OCI-LY1 (cell line): ENCODE results near the gene CTNNA3.

Experiments
- H2AFZ ChIP-seq: fragments of 200-600 bp; sonication (generic), shearing (Covaris generic); 2 replicates; pipeline ENCODE4 v1.6.0; 2014; ENCODE audit warnings: antibody characterized with exemption, mild to moderate bottlenecking, low read length
- H3F3A ChIP-seq: fragments of 200-600 bp; sonication (generic), shearing (Covaris generic); 2 replicates; pipeline ENCODE4 v1.6.0; 2014; ENCODE audit warnings: mild to moderate bottlenecking, antibody characterized with exemption, low read length, moderate library complexity; ENCODE audit not compliant: insufficient read depth
- H3K27ac ChIP-seq: fragments of 200-600 bp; sonication (generic); 2 replicates; pipeline ENCODE4 v1.5.1; 2014; ENCODE audit warnings: low read length, mixed run types, mild to moderate bottlenecking, low read depth; ENCODE audit not compliant: poor library complexity, severe bottlenecking
- H3K27me3 ChIP-seq: fragments of 200-600 bp; sonication (generic); 2 replicates; pipeline ENCODE4 v1.6.0; 2014; ENCODE audit warnings: antibody characterized with exemption, mild to moderate bottlenecking, low read length, moderate library complexity; ENCODE audit not compliant: insufficient read depth
- H3K36me3 ChIP-seq: fragments of 200-600 bp; sonication (generic); 2 replicates; pipeline ENCODE4 v1.6.1; 2014; ENCODE audit warnings: mild to moderate bottlenecking, antibody characterized with exemption, low read length, moderate library complexity, mixed read lengths; ENCODE audit not compliant: insufficient read depth
- H3K4me1 ChIP-seq: fragments of 200-600 bp; sonication (generic); 2 replicates; pipeline ENCODE4 v1.5.1; 2014; ENCODE audit warnings: mild to moderate bottlenecking, low read length, moderate library complexity; ENCODE audit not compliant: insufficient read depth, severe bottlenecking
- H3K4me2 ChIP-seq: fragments of 200-600 bp; sonication (generic), shearing (Covaris generic); 2 replicates; pipeline ENCODE4 v1.6.1; 2014; ENCODE audit warnings: low read length
- H3K4me3 ChIP-seq: fragments of 200-600 bp; sonication (generic); 2 replicates; pipeline ENCODE4 v1.5.1; 2014; ENCODE audit warnings: low read length, low read depth, mild to moderate bottlenecking, mixed read lengths; ENCODE audit not compliant: poor library complexity, severe bottlenecking
- H3K79me2 ChIP-seq: fragments of 200-600 bp; shearing (Covaris generic); 2 replicates; pipeline ENCODE4 v1.6.1; 2016; ENCODE audit warnings: mixed run types, low read length, mixed read lengths; ENCODE audit not compliant: insufficient read depth
- H3K9ac ChIP-seq: fragments of 200-600 bp; sonication (generic), shearing (Covaris generic); 2 replicates; pipeline ENCODE4 v1.6.1; 2014; ENCODE audit warnings: mild to moderate bottlenecking, low read length, mixed read lengths
- H3K9me2 ChIP-seq: fragments of 200-600 bp; sonication (generic), shearing (Covaris generic); 2 replicates; pipeline ENCODE4 v1.6.1; 2014; ENCODE audit warnings: low read depth, mild to moderate bottlenecking, low read length, mixed read lengths
- H3K9me3 ChIP-seq: fragments of 200-600 bp; shearing (Covaris generic); 2 replicates; pipeline ENCODE4 v1.6.1; 2014; ENCODE audit warnings: low read length, mixed read lengths
- H4K20me1 ChIP-seq: fragments of 200-600 bp; sonication (generic), shearing (Covaris generic); 2 replicates; pipeline ENCODE4 v1.6.0; 2016; ENCODE audit warnings: mild to moderate bottlenecking, low read length; ENCODE audit not compliant: insufficient read depth
- EZH2 ChIP-seq: fragments of 200-600 bp; sonication (generic), shearing (Covaris generic); IDR thresholded peaks from 2 replicates; pipeline ENCODE4 v1.8.0; 2017; ENCODE audit warnings: borderline replicate concordance, mixed run types, mild to moderate bottlenecking, antibody characterized with exemption, low read length, moderate library complexity, mixed read lengths
- TF ChIP-seq, protein P1 (sequence below): fragments of 200-600 bp; sonication (generic), shearing (Covaris generic); IDR thresholded peaks from 2 replicates; pipeline ENCODE4 v1.5.1; 2017; ENCODE audit warnings: mild to moderate bottlenecking, antibody characterized with exemption, low read length, moderate library complexity, mixed read lengths

CTNNA3 gene

DNA sequence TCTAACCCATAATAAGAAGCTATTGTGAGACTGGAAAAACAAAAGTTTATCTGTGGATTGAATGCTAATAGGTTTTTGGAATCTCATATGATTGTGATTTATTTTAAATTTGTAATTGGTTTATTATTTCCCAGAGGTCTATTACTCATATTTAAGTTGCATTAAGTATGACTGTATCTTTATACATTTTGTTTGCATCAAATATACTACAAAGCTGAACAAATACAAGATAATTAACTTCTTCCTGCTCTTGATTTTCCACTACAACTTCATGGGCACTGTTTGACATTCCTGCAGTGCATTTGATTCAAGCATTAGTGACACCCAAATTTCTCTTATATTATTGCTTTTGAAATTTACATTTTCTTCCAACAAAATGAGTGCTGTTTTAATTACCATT lies 1073.9 kb downstream of the CTNNA3 start:
- Histone ChIP-seq H3K79me2 (no peaks in the 10 kb centered on the region), H3K9me2 (no peaks in the 10 kb centered on the region), H3K36me3 (no peaks in the 10 kb centered on the region), H3K4me3 (no peak overlapping the region), H3K27me3 (no peaks in the 10 kb centered on the region), H4K20me1 (no peaks in the 10 kb centered on the region), H3K9me3 (no peaks in the 10 kb centered on the region), H3F3A (no peaks in the 10 kb centered on the region), H3K4me2 (no peak overlapping the region), H3K27ac (no peak overlapping the region), H2AFZ (no peak overlapping the region), H3K4me1 (no peaks in the 10 kb centered on the region), H3K9ac (no peak overlapping the region)
- no peak for TF ChIP-seq EZH2
- TF ChIP-seq, protein P1, sequence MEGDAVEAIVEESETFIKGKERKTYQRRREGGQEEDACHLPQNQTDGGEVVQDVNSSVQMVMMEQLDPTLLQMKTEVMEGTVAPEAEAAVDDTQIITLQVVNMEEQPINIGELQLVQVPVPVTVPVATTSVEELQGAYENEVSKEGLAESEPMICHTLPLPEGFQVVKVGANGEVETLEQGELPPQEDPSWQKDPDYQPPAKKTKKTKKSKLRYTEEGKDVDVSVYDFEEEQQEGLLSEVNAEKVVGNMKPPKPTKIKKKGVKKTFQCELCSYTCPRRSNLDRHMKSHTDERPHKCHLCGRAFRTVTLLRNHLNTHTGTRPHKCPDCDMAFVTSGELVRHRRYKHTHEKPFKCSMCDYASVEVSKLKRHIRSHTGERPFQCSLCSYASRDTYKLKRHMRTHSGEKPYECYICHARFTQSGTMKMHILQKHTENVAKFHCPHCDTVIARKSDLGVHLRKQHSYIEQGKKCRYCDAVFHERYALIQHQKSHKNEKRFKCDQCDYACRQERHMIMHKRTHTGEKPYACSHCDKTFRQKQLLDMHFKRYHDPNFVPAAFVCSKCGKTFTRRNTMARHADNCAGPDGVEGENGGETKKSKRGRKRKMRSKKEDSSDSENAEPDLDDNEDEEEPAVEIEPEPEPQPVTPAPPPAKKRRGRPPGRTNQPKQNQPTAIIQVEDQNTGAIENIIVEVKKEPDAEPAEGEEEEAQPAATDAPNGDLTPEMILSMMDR, result no peak

- TF ChIP-seq, protein P1, result no peak
- TF ChIP-seq EZH2, result no peak
- Histone ChIP-seq H3K4me2 (no peak overlapping the region), H3K36me3 (no peaks in the 10 kb centered on the region), H2AFZ (no peak overlapping the region), H3K27ac (no peak overlapping the region), H3K9me2 (no peaks in the 10 kb centered on the region), H3K27me3 (no peaks in the 10 kb centered on the region), H3K4me1 (no peaks in the 10 kb centered on the region), H3K9ac (no peak overlapping the region), H3K9me3 (no peaks in the 10 kb centered on the region), H3F3A (no peaks in the 10 kb centered on the region), H4K20me1 (no peaks in the 10 kb centered on the region), H3K4me3 (no peak overlapping the region), H3K79me2 (no peaks in the 10 kb centered on the region)
These were observed 1091.8 kb downstream of the CTNNA3 start for GRCh38 chr10:66604195-66604594.

- H3K36me3 ChIP-seq, result no peaks in the 10 kb centered on the region
- TF ChIP-seq, protein P1, result no peak
- TF ChIP-seq EZH2, result no peak
- no peaks in the 10 kb centered on the region for H3F3A ChIP-seq
- H3K4me2 ChIP-seq, result no peak overlapping the region
- H3K27me3 ChIP-seq, result no peaks in the 10 kb centered on the region
- H3K4me1 ChIP-seq, result no peaks in the 10 kb centered on the region
- H4K20me1 ChIP-seq, result no peaks in the 10 kb centered on the region
- no peak overlapping the region for H3K4me3 ChIP-seq
- H3K9me3 ChIP-seq, result no peaks in the 10 kb centered on the region
- no peak overlapping the region for H3K9ac ChIP-seq
- H3K79me2 ChIP-seq, result no peaks in the 10 kb centered on the region
- H3K27ac ChIP-seq, result no peak overlapping the region
- no peaks in the 10 kb centered on the region for H3K9me2 ChIP-seq
- no peak overlapping the region for H2AFZ ChIP-seq
These were observed 1104.1 kb downstream of the CTNNA3 start for GRCh38 chr10:66591865-66592264.
